ENCODE measurements around the gene AMPH.

The AMPH gene

GRCh38 chr7:38512704-38513103 is 118.5 kb downstream of the AMPH start:
- Mint-ChIP-seq H3K4me1 (no peaks in the 10 kb centered on the region), H3K36me3 (ENCODE audit: insufficient read depth) (no peaks in the 10 kb centered on the region), H3K9me3 (peaks cover 12% of the 10 kb centered on the region), H3K4me3 (no peak overlapping the region), H3K27me3 (no peaks in the 10 kb centered on the region), H3K27ac (ENCODE audit: low read depth) (no peak overlapping the region)
- ATAC-seq (replicated peaks; ENCODE audit: extremely low read depth, poor library complexity, severe bottlenecking) (no peak), DNase-seq (ENCODE audit: low spot score in 2 of 2) (no peak)

GRCh38 chr7:38512291-38512690 is 118.9 kb downstream of the AMPH start:
- Mint-ChIP-seq H3K9me3 (peaks cover 10% of the 10 kb centered on the region), H3K27me3 (no peaks in the 10 kb centered on the region)
- no peak for ATAC-seq (replicated peaks; ENCODE audit: extremely low read depth, poor library complexity, severe bottlenecking)

DNA sequence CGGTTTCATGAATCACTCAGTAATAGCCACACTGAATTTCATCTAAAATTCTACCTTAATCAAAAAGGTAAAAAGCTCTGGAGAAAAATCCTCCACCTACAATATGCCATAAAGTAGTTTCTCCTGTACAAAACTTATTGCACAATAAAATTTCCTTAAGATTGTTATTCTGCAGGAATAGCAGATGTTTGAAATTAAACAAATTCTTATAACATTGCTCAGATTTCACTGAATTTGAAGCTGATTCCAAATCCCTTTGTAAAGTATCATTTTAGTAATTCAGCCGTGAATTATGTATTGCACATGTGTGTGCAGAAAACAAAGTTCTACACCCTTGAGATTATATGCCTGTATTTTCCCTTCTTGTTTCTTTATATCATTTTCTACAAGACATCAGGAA is 123.8 kb downstream of the AMPH start:
- Mint-ChIP-seq H3K36me3 (ENCODE audit: insufficient read depth) (no peaks in the 10 kb centered on the region), H3K4me1 (no peaks in the 10 kb centered on the region), H3K27me3 (peaks cover 23% of the 10 kb centered on the region), H3K4me3 (no peak overlapping the region), H3K9me3 (no peaks in the 10 kb centered on the region), H3K27ac (ENCODE audit: low read depth) (no peak overlapping the region)
- no peak for ATAC-seq (replicated peaks; ENCODE audit: extremely low read depth, poor library complexity, severe bottlenecking)
- no peak for DNase-seq (ENCODE audit: low spot score in 2 of 2)

More at GRCh38 chr7:38512291-38512690, 118.9 kb downstream of the AMPH start:
- no peak overlapping the region for H3K27ac Mint-ChIP-seq (ENCODE audit: low read depth)
- no peak overlapping the region for H3K4me3 Mint-ChIP-seq
- no peak for DNase-seq (ENCODE audit: low spot score in 2 of 2)
- H3K4me1 Mint-ChIP-seq, result no peaks in the 10 kb centered on the region
- H3K36me3 Mint-ChIP-seq (ENCODE audit: insufficient read depth), result no peaks in the 10 kb centered on the region

- H3K4me3 Mint-ChIP-seq, result no peak overlapping the region
- peaks cover 23% of the 10 kb centered on the region for H3K27me3 Mint-ChIP-seq
- no peak for ATAC-seq (replicated peaks; ENCODE audit: extremely low read depth, poor library complexity, severe bottlenecking)
- no peak for DNase-seq (ENCODE audit: low spot score in 2 of 2)
- no peaks in the 10 kb centered on the region for H3K36me3 Mint-ChIP-seq (ENCODE audit: insufficient read depth)
- no peaks in the 10 kb centered on the region for H3K9me3 Mint-ChIP-seq
- H3K27ac Mint-ChIP-seq (ENCODE audit: low read depth), result no peak overlapping the region
- no peaks in the 10 kb centered on the region for H3K4me1 Mint-ChIP-seq
Observed at GRCh38 chr7:38506756-38507155, 124.4 kb downstream of the AMPH start.

- DNase-seq (ENCODE audit: low spot score in 2 of 2), result no peak
- Mint-ChIP-seq H3K4me1 (no peaks in the 10 kb centered on the region), H3K9me3 (no peaks in the 10 kb centered on the region), H3K27me3 (peaks cover 23% of the 10 kb centered on the region), H3K4me3 (no peak overlapping the region), H3K27ac (ENCODE audit: low read depth) (no peak overlapping the region), H3K36me3 (ENCODE audit: insufficient read depth) (no peaks in the 10 kb centered on the region)
- no peak for ATAC-seq (replicated peaks; ENCODE audit: extremely low read depth, poor library complexity, severe bottlenecking)
Observed at GRCh38 chr7:38506004-38506403, 125.2 kb downstream of the AMPH start.

DNA sequence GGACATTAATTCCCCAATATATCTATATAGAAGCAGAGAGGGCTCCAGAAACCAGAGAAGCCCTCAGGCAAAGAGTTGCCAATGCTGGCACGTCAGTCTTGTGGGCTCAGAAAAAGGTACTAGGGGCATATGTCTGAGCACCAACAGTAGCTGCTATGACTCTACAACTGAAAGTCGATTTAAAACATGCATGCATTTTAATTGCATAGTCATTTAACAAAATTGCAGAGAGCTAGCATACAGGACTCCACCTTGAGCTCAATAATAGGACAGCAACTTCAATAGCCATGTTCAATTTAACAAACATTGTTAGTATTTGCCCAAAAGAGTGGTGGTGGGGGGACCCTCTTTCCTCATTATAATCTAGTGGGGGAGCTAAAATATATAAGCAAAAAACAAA is 126.5 kb downstream of the AMPH start:
- H3K4me1 Mint-ChIP-seq, result no peaks in the 10 kb centered on the region
- H3K27ac Mint-ChIP-seq (ENCODE audit: low read depth), result no peak overlapping the region
- H3K9me3 Mint-ChIP-seq, result no peaks in the 10 kb centered on the region
- H3K4me3 Mint-ChIP-seq, result no peak overlapping the region
- H3K36me3 Mint-ChIP-seq (ENCODE audit: insufficient read depth), result no peaks in the 10 kb centered on the region
- DNase-seq (ENCODE audit: low spot score in 2 of 2) (no peak), ATAC-seq (replicated peaks; ENCODE audit: extremely low read depth, poor library complexity, severe bottlenecking) (no peak)
- peaks cover 34% of the 10 kb centered on the region for H3K27me3 Mint-ChIP-seq

GRCh38 chr7:38502848-38503247 is 128.3 kb downstream of the AMPH start:
- Mint-ChIP-seq H3K27me3 (peaks cover 52% of the 10 kb centered on the region), H3K36me3 (ENCODE audit: insufficient read depth) (no peaks in the 10 kb centered on the region), H3K27ac (ENCODE audit: low read depth) (no peak overlapping the region), H3K4me3 (no peak overlapping the region), H3K9me3 (no peaks in the 10 kb centered on the region), H3K4me1 (no peaks in the 10 kb centered on the region)
- no peak for ATAC-seq (replicated peaks; ENCODE audit: extremely low read depth, poor library complexity, severe bottlenecking)
- no peak for DNase-seq (ENCODE audit: low spot score in 2 of 2)

DNA sequence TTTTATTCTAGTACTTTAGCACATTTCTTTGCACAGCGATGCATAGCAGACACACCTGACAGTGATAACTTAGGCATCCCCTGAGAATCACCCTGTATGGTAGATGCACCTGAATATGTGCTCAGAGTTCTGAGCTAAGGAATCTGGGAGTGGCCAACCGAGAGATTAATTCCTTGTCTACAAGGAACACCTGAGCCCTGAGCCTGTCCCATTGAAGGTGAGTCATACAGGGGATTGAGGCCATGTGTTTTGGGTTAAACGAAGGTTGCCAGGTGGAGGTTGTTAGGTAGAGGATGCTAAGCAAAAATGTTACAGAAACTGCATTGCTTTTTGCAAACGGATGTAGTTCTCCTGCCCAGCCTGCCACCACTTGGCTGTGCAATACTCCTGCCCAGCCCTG is 128.9 kb downstream of the AMPH start:
- no peak for DNase-seq (ENCODE audit: low spot score in 2 of 2)
- no peaks in the 10 kb centered on the region for H3K36me3 Mint-ChIP-seq (ENCODE audit: insufficient read depth)
- H3K27ac Mint-ChIP-seq (ENCODE audit: low read depth), result no peak overlapping the region
- no peaks in the 10 kb centered on the region for H3K4me1 Mint-ChIP-seq
- H3K27me3 Mint-ChIP-seq, result peaks cover 58% of the 10 kb centered on the region
- no peak for ATAC-seq (replicated peaks; ENCODE audit: extremely low read depth, poor library complexity, severe bottlenecking)
- no peaks in the 10 kb centered on the region for H3K9me3 Mint-ChIP-seq
- no peak overlapping the region for H3K4me3 Mint-ChIP-seq

GRCh38 chr7:38492010-38492409 is 139.2 kb downstream of the AMPH start:
- Mint-ChIP-seq H3K36me3 (ENCODE audit: insufficient read depth) (no peaks in the 10 kb centered on the region), H3K4me3 (no peak overlapping the region), H3K27ac (ENCODE audit: low read depth) (no peak overlapping the region), H3K4me1 (no peaks in the 10 kb centered on the region), H3K27me3 (peaks cover 44% of the 10 kb centered on the region), H3K9me3 (no peaks in the 10 kb centered on the region)
- ATAC-seq (replicated peaks; ENCODE audit: extremely low read depth, poor library complexity, severe bottlenecking) (no peak), DNase-seq (ENCODE audit: low spot score in 2 of 2) (no peak)

- DNase-seq (ENCODE audit: low spot score in 2 of 2) (no peak), ATAC-seq (replicated peaks; ENCODE audit: extremely low read depth, poor library complexity, severe bottlenecking) (no peak)
- Mint-ChIP-seq H3K4me3 (no peak overlapping the region), H3K27ac (ENCODE audit: low read depth) (no peak overlapping the region), H3K36me3 (ENCODE audit: insufficient read depth) (no peaks in the 10 kb centered on the region), H3K27me3 (peaks cover 88% of the 10 kb centered on the region), H3K9me3 (peaks cover 13% of the 10 kb centered on the region), H3K4me1 (no peaks in the 10 kb centered on the region)
Observed at GRCh38 chr7:38482521-38482920, 148.7 kb downstream of the AMPH start.

DNA sequence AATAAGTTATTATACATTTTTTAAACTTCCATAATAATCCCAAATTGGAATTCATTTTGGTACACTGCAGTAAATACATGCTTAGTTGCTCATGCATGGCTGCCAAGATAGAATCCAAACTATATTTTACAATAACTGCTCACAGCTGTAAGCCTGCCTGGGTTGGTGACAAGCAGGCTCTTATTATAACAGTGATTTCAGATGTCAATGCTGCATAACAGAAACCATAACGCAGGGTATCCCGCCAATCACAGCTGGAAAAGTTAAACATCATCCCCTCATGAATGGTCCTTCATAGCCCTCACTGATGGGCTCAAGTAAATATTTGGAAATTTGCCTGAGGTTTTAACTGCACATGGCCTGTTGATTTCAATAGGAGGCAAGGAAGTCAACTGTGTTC is 149.8 kb downstream of the AMPH start:
- Mint-ChIP-seq H3K27me3 (peaks cover 87% of the 10 kb centered on the region), H3K9me3 (peaks cover 13% of the 10 kb centered on the region), H3K4me3 (no peak overlapping the region), H3K4me1 (no peaks in the 10 kb centered on the region), H3K27ac (ENCODE audit: low read depth) (no peak overlapping the region), H3K36me3 (ENCODE audit: insufficient read depth) (no peaks in the 10 kb centered on the region)
- ATAC-seq (replicated peaks; ENCODE audit: extremely low read depth, poor library complexity, severe bottlenecking), result no peak
- no peak for DNase-seq (ENCODE audit: low spot score in 2 of 2)

GRCh38 chr7:38478404-38478803 is 152.8 kb downstream of the AMPH start:
- Mint-ChIP-seq H3K9me3 (peaks cover 2% of the 10 kb centered on the region), H3K36me3 (ENCODE audit: insufficient read depth) (no peaks in the 10 kb centered on the region), H3K27me3 (peaks cover 57% of the 10 kb centered on the region), H3K4me1 (no peaks in the 10 kb centered on the region), H3K4me3 (no peak overlapping the region), H3K27ac (ENCODE audit: low read depth) (no peak overlapping the region)
- ATAC-seq (replicated peaks; ENCODE audit: extremely low read depth, poor library complexity, severe bottlenecking) (no peak), DNase-seq (ENCODE audit: low spot score in 2 of 2) (no peak)

DNA sequence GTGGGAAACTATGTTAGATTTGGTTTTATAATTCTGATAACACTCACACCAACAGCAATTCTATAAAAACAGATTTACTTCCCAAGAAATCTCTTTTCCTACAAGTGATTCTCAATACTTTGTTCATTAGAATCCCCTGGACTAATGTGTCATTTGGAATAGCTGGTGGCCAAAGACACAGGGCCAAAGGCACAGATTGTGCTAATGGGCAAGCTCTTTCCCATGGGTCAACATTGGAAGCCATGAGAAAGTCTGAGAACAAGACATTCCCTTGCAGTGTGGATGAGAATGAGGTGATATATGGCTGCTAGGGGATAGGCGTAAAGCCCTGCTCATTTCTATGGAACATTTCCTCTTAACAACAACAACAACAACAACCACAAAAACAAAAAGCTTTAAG is 153.8 kb downstream of the AMPH start:
- Mint-ChIP-seq H3K27me3 (peaks cover 46% of the 10 kb centered on the region), H3K36me3 (ENCODE audit: insufficient read depth) (no peaks in the 10 kb centered on the region), H3K4me3 (no peak overlapping the region), H3K9me3 (no peaks in the 10 kb centered on the region), H3K4me1 (no peaks in the 10 kb centered on the region), H3K27ac (ENCODE audit: low read depth) (no peak overlapping the region)
- no peak for ATAC-seq (replicated peaks; ENCODE audit: extremely low read depth, poor library complexity, severe bottlenecking)
- DNase-seq (ENCODE audit: low spot score in 2 of 2), result no peak

- H3K4me3 Mint-ChIP-seq, result no peak overlapping the region
- peaks cover 40% of the 10 kb centered on the region for H3K27me3 Mint-ChIP-seq
- H3K27ac Mint-ChIP-seq (ENCODE audit: low read depth), result no peak overlapping the region
- H3K36me3 Mint-ChIP-seq (ENCODE audit: insufficient read depth), result no peaks in the 10 kb centered on the region
- H3K9me3 Mint-ChIP-seq, result no peaks in the 10 kb centered on the region
- DNase-seq (ENCODE audit: low spot score in 2 of 2) (no peak), ATAC-seq (replicated peaks; ENCODE audit: extremely low read depth, poor library complexity, severe bottlenecking) (no peak)
- no peaks in the 10 kb centered on the region for H3K4me1 Mint-ChIP-seq
Observed at GRCh38 chr7:38476764-38477163, 154.4 kb downstream of the AMPH start.

Data from central memory CD8-positive, alpha-beta T cell (primary cell).